HUES6 (cell line): Measurements from ENCODE around the gene PDGFA.

Source experiments
- H3K27ac ChIP-seq: 2 replicates; pipeline ENCODE4 v1.7.0; 2013; ENCODE audit warnings: low read depth, mild to moderate bottlenecking, low read length, inconsistent platforms
- H3K27me3 ChIP-seq: 2 replicates; pipeline ENCODE4 v1.6.1; 2013; ENCODE audit warnings: low read length; ENCODE audit not compliant: control insufficient read depth, insufficient read depth
- H3K36me3 ChIP-seq: 2 replicates; pipeline ENCODE4 v1.6.1; 2013; ENCODE audit warnings: low read length; ENCODE audit not compliant: control insufficient read depth, insufficient read depth
- H3K4me1 ChIP-seq: 2 replicates; pipeline ENCODE4 v1.6.1; 2013; ENCODE audit warnings: low read length; ENCODE audit not compliant: control insufficient read depth, insufficient read depth
- H3K4me3 ChIP-seq: 2 replicates; pipeline ENCODE4 v1.5.1; 2013; ENCODE audit warnings: low read depth, low read length
- H3K9ac ChIP-seq: one replicate; pipeline ENCODE4 v1.6.1; 2013; ENCODE audit warnings: mild to moderate bottlenecking, low read length
- H3K9me3 ChIP-seq: 2 replicates; pipeline ENCODE4 v1.6.1; 2013; ENCODE audit warnings: low read depth, low read length; ENCODE audit not compliant: control insufficient read depth, insufficient read depth

Gene PDGFA

DNA sequence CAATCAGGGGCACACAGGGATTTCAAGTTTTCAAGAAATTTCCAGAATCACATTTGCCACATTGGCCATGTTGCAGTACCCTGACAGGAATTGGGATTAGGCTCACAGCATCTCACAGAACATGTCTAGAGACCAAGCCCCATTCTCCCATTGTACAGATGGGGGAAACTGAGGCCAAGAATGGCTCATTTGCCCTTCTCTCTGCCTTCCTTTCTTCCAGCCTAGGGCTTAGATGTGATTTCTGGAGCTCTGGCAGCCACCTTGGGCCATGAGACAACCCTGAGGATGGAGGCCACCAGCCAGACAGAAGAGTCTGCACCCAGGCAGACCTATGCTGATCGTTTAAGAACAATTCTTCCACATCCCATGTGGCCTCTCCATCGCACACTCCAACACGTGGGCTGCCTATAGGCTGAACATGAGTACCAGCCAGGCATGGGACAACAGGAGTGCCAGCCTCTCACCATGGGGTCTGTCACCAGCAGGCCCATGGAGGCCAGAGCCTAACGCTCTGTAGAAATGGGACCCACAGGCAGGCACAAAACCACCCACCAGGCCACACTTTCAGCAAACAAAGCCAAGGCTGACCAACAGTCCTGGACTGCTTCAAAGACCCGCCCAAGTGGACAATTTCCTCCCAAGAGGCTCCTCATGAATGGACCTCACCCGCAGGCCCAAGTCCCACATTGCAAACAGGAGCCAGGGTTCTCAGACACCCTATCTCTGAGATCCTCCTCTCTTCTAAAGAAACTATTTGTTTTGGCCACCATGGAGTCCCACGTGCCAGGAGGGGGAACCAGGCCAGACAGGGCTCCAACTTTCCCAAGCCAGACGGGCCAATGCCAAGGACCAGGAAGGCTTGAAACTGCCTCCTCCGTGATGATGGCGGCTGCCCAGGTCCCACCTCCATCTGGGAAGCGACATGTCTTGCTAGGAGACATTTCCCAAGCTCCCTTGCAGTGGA is 20.7 kb downstream of the PDGFA start:
- Histone ChIP-seq H3K9me3 (no peaks in the 10 kb centered on the region), H3K9ac (no peak overlapping the region), H3K4me1 (peaks cover 10% of the 10 kb centered on the region; the same call in 1 of the 2 replicates), H3K27ac (no peak overlapping the region), H3K36me3 (peaks cover 73% of the 10 kb centered on the region), H3K27me3 (no peaks in the 10 kb centered on the region), H3K4me3 (no peak overlapping the region)

DNA sequence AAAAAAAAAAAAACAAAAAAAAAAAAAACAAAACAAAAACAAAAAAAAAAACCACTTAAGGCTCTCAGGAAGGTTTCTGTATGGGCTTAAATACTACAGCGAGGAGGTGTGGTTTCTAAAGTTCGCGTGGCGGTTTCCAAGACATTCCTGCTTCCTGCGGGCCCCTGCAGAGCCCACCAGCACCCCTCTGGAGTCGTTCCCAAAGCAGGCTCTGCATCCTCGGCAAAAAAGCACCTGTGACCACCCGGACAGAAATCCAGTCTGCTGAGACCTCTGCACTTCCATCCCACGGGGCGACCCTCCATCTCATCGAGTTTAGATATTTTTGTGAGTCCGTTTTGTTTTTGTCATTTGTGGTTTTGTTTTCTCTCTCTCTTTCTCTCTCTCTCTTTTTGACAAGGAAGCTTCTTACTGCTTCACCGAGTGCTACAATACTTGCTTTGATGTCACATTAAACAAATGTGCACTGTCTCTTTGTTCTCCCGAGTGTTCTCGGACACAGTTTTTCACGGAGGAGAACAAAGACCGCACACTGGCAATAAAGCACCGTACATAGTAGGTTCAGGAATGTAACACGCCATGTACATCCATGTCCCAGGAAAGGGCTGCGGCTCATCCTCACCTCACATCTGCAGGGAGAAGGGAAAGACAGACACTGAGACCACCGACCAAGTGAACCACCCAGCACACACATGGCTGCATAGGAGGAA is 21.5 kb downstream of the PDGFA start:
- H3K36me3 ChIP-seq, result peaks cover 65% of the 10 kb centered on the region

DNA sequence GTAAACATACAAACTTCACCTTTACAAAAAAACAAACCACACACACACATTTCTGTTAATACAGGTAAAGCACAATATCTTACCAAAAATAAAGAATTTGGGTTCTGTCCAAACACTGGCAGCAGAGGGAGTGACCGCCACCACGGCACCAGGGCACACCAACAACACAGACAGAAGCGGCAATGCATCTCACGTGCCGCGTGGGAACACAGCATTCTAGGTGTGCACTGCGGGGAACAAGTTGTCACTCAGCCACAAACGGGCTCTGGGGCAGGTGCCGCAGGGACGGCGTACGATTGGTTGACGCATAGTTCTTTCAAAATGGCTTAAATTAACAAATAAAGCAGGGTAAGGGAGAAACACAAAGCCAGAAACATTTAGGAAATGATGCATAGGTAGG is 22.3 kb downstream of the PDGFA start:
- H3K4me3 ChIP-seq, result no peak overlapping the region
- H3K36me3 ChIP-seq, result peaks cover 59% of the 10 kb centered on the region
- peaks cover 7% of the 10 kb centered on the region; the same call in 1 of the 2 replicates for H3K4me1 ChIP-seq
- no peak overlapping the region for H3K9ac ChIP-seq
- H3K9me3 ChIP-seq, result no peaks in the 10 kb centered on the region
- no peak overlapping the region for H3K27ac ChIP-seq
- H3K27me3 ChIP-seq, result no peaks in the 10 kb centered on the region

More for the DNA sequence above, 21.5 kb downstream of the PDGFA start:
- no peaks in the 10 kb centered on the region for H3K9me3 ChIP-seq
- peaks cover 7% of the 10 kb centered on the region; the same call in 1 of the 2 replicates for H3K4me1 ChIP-seq
- H3K27me3 ChIP-seq, result no peaks in the 10 kb centered on the region
- H3K9ac ChIP-seq, result no peak overlapping the region
- no peak overlapping the region for H3K27ac ChIP-seq
- H3K4me3 ChIP-seq, result no peak overlapping the region

DNA sequence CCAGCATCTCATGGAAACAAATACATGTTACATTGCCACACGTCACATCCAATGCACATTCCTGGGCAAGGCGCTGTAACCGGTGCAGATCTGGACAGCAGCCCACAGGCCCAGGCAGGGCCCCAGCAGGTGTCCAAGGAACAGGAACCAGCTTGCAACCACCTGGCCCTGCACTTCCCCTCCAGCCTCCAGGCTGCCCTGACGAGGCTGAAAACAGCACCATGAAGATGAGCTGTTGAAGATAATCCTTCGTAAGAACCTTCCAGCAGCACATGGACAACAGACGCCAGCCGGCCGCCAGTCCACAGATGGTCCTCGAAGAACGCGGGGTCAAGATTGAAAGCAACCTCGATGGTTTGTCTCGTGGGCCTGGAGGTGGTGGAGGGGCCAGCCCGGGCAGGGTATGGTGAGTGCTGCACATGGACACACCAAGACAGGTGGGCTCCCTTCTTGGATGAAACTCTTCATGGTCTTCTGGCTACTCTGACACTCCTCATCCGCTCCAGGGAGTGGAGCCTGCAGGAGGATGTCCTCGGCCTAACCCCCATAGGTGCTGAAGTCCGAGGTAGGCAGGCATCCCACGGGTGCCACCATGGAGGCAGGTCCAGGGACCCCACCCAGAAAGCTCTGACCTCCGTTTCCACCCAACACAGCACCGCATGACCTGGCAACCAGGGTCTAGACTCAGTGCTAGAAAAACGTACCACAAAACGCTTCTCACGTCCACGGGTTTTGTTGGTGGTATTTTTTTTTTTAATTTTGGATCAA is 22.9 kb downstream of the PDGFA start:
- no peak overlapping the region for H3K27ac ChIP-seq
- no peaks in the 10 kb centered on the region for H3K9me3 ChIP-seq
- peaks cover 7% of the 10 kb centered on the region; the same call in 1 of the 2 replicates for H3K4me1 ChIP-seq
- no peak overlapping the region for H3K9ac ChIP-seq
- no peak overlapping the region for H3K4me3 ChIP-seq
- H3K36me3 ChIP-seq, result peaks cover 56% of the 10 kb centered on the region
- H3K27me3 ChIP-seq, result no peaks in the 10 kb centered on the region

DNA sequence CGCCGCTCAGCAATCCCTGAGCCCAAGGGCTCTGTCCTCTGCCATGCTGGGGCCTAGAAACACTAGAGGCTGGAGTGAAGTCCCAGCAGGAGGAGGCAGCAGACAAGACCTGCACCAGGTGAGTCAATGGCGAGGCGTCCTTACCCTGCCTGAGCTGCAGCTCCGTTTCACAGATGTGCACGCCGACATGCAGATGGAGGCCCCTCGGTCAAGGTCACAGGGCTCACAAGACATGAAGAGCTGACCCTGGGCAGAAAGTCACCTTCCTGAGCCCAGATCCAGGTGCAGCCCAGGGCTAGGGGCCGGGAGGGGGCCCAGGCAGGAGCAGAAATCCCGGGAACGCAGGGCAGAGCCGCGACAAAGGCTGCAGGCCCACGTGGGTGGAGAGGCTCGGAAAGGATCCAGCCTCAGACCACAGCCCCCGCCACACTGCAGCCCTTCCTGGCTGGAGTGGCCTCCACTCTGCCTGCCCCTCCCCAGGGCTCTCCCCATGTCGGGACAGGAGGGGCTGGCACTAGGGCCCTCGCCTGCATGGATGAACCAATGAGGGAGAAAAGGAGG is 23.8 kb downstream of the PDGFA start:
- H3K4me3 ChIP-seq, result no peak overlapping the region
- no peak overlapping the region; the same call in 1 of the 2 replicates for H3K27ac ChIP-seq
- peaks cover 47% of the 10 kb centered on the region for H3K36me3 ChIP-seq
- no peak overlapping the region for H3K9ac ChIP-seq
- peaks cover 12% of the 10 kb centered on the region; the same call in 1 of the 2 replicates for H3K4me1 ChIP-seq
- H3K27me3 ChIP-seq, result no peaks in the 10 kb centered on the region
- H3K9me3 ChIP-seq, result no peaks in the 10 kb centered on the region

DNA sequence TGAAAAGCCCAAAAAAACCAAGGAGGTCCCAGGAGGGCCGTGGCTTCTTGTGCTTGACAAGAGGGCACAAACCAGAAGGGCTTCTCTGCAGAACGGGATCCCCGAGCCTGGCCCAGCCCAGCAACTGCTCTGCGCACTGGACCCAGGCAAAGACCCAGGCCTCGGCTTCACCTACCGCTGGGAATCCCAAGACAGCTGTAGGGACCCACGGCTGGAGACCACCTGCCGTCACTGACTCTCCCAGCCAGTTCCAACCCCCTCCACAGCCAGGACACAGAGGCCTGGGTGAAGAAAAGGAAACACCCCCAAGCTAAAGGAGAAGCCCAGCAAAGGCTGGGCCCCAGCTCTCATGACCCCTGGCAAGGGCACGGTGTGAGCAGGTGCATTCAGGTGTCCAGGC is 24.3 kb downstream of the PDGFA start:
- Histone ChIP-seq H3K4me3 (no peak overlapping the region), H3K9ac (no peak overlapping the region), H3K9me3 (no peaks in the 10 kb centered on the region), H3K27me3 (no peaks in the 10 kb centered on the region), H3K4me1 (peaks cover 17% of the 10 kb centered on the region; the same call in 1 of the 2 replicates), H3K27ac (no peak overlapping the region), H3K36me3 (peaks cover 42% of the 10 kb centered on the region)

DNA sequence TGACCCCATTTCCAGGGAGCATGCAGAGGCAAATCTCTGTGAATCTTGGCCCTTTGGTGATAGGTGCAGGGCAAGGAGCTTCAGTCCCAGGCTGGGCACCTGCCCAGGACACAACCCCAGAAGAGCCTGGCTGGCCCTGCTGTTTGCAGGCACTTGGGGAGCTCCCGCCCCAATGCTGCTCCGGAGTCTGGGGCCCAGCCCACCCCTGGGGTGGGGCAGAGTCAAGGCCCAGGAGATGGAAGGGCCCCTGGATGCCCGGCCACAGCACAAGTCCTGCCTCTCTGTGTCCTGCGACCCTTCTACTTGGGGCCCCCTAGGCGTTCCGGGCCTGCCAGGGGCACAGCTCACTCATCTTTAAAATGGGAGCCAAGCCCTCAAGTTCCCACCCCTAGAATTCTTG is 24.7 kb downstream of the PDGFA start:
- H3K4me3 ChIP-seq, result no peak overlapping the region
- H3K9me3 ChIP-seq, result no peaks in the 10 kb centered on the region
- H3K27me3 ChIP-seq, result no peaks in the 10 kb centered on the region
- H3K9ac ChIP-seq, result no peak overlapping the region
- H3K4me1 ChIP-seq, result peaks cover 20% of the 10 kb centered on the region; the same call in 1 of the 2 replicates
- H3K36me3 ChIP-seq, result peaks cover 38% of the 10 kb centered on the region
- no peak overlapping the region for H3K27ac ChIP-seq

DNA sequence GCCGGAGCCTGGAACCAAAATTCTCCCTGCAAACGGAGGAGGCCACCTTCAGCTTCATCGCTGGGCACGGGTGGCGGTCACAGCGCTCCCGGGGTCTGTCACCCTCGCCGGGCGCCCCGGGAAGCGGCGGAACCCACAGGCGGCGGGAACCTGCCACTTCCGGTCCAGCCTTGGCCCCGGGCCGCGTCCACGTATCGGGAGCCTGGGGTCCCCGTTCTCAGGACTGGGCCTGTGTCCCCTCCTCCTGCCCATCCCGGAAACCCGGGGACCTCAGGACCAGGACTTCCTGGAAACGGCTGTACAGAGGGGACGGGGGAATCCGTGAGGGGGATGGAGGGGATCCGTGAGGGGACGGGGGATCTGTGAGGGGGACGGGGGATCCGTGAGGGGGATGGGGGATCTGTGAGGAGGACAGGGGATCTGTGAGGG is 25.4 kb downstream of the PDGFA start:
- no peak overlapping the region for H3K9ac ChIP-seq
- no peak overlapping the region for H3K4me3 ChIP-seq
- H3K27me3 ChIP-seq, result no peaks in the 10 kb centered on the region
- H3K4me1 ChIP-seq, result peaks cover 23% of the 10 kb centered on the region; the same call in 1 of the 2 replicates
- H3K27ac ChIP-seq, result no peak overlapping the region
- H3K36me3 ChIP-seq, result peaks cover 31% of the 10 kb centered on the region
- H3K9me3 ChIP-seq, result 0 out of 2 replicates have a peak, but pooled peaks cover 4% of the 10 kb centered on the region

DNA sequence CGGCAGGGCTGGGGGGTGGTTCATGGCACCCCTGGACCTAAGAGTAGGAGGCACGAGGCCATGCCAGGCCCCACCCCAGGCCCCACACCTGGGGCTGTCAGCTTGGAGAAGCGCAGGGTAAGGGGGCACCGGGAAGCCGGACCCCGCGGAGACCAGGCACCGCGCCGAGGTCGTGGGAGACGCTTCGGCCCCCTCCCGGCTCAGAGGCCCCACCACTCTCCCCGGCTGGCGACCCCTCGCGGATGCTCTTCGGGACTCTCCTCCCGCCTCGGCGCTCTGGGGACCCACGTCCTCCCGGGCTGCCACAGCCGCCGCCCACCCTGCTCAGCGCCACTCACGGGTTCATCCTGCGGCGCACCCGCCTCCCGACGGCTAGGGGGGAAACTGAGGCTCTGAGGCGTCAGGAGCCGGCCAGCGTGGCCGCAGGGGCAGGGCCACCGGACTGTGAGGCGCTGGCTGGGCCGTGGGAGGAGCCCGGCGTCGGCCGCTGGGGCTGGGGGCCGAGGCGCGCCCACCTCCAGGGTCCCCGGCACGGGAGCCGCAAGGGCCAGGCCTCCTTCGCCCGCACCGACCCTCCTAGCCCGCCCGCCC is 25.9 kb downstream of the PDGFA start:
- H3K9me3 ChIP-seq, result 0 out of 2 replicates have a peak, but pooled peaks cover 4% of the 10 kb centered on the region
- no peak overlapping the region for H3K9ac ChIP-seq
- peaks cover 23% of the 10 kb centered on the region; the same call in 1 of the 2 replicates for H3K4me1 ChIP-seq
- no peaks in the 10 kb centered on the region for H3K27me3 ChIP-seq
- no peak overlapping the region for H3K4me3 ChIP-seq
- peaks cover 26% of the 10 kb centered on the region for H3K36me3 ChIP-seq
- H3K27ac ChIP-seq, result no peak overlapping the region

DNA sequence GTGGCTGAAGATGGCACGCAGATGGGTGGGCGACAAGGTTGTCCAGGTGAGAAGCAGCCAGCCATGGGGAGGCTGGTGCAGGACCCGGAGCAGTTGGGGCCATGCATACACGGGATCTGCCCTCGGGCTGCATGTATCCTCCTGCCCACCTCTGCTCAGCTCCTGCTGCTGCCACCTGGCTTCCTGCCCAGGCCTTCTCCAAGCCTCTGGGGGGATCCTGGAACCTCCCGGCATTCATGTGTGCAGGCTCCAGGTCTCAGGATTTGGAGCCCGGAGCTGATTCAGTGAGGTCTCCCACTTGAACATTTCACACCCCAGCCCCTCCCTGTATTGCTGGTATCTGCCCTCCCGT is 27.0 kb downstream of the PDGFA start:
- Histone ChIP-seq H3K9me3 (0 out of 2 replicates have a peak, but pooled peaks cover 4% of the 10 kb centered on the region), H3K36me3 (peaks cover 17% of the 10 kb centered on the region), H3K27me3 (no peaks in the 10 kb centered on the region), H3K9ac (no peak overlapping the region), H3K27ac (no peak overlapping the region), H3K4me3 (no peak overlapping the region), H3K4me1 (peaks cover 23% of the 10 kb centered on the region; the same call in 1 of the 2 replicates)
